Thyroid gland (tissue), 4 donors: ENCODE measurements around the gene PAWR. TPM values are rescaled to one million over a fixed set of nuclear protein-coding genes. Genes with fewer than 3 reads are reported as not detected.

Source experiments
- DNase-seq, 2 donors: peaks; one replicate each; pipeline ENCODE4 v3.0.0-alpha.2; 2019
- H3K27ac ChIP-seq, 3 donors: fragments of 200-600 bp; sonication (generic); 1 replicate in 2 of 3; 2 replicates in 1 of 3; pipeline ENCODE4 v1.5.1; 2016 to 2019; ENCODE audit warnings: mild to moderate bottlenecking in 1 of 3, moderate library complexity in 1 of 3
- H3K27me3 ChIP-seq: fragments of 200-600 bp; sonication (generic); one replicate; pipeline ENCODE4 v1.5.1; 2019
- H3K36me3 ChIP-seq, 2 donors: fragments of 200-600 bp; sonication (generic); one replicate each; pipeline ENCODE4 v1.5.1; 2016 to 2019
- H3K4me1 ChIP-seq, 2 donors: fragments of 200-600 bp; sonication (generic); one replicate each; pipeline ENCODE4 v1.5.1; 2017 to 2019
- H3K4me3 ChIP-seq, 3 donors: fragments of 200-600 bp; sonication (generic); replicated peaks in 1 of 3; 1 replicate in 2 of 3; 2 replicates in 1 of 3; pipeline ENCODE4 v1.5.1; 2016; ENCODE audit warnings: mild to moderate bottlenecking in 1 of 3
- H3K9me3 ChIP-seq: fragments of 200-600 bp; sonication (generic); one replicate; pipeline ENCODE4 v1.5.1; 2017
- POLR2A ChIP-seq, 2 donors: fragments of 450-650 bp; IDR thresholded peaks; one replicate each; pipeline ENCODE4 v1.6.1; 2017; ENCODE audit warnings: antibody characterized with exemption in 2 of 2, mild to moderate bottlenecking in 2 of 2, moderate library complexity in 1 of 2
- WGBS, 2 donors: methylation state at CpG; one replicate each; pipeline ENCODE4 v1.1.5; 2017; 5-methylcytosine and 5-hydroxymethylcytosine counted together
- intact Hi-C: fragments of 100-400 bp; cut with DNase I; formaldehyde crosslinking; loops from one replicate; pipeline ENCODE4 v1.15.1; 2023
- total RNA-seq, 4 donors: library from RNA; depleted of rRNA; stranded (reverse); fragments of >200 nt; gene quantifications; one replicate each; pipeline ENCODE4 v1.2.3, GENCODE V29; 2016
- TF ChIP-seq, protein P1 (sequence below), 6 experiments: fragments of 200-600 bp in 3 of 6; fragments of 450-650 bp in 3 of 6; sonication (generic) in 3 of 6; IDR thresholded peaks; one replicate each; pipeline ENCODE4 v1.5.1; 2016 to 2019; ENCODE audit warnings: antibody characterized with exemption in 6 of 6, mild to moderate bottlenecking in 2 of 6, inconsistent platforms in 1 of 6, moderate library complexity in 1 of 6

Gene PAWR
- total RNA-seq, 4 donors from 2014 or later = 83.7 to 125 (median 86.4) TPM

GRCh38 chr12:79674629-79675028, 16.1 kb downstream of the PAWR start:
- no peaks in the 10 kb centered on the region for H3K9me3 ChIP-seq
- TF ChIP-seq, protein P1, sequence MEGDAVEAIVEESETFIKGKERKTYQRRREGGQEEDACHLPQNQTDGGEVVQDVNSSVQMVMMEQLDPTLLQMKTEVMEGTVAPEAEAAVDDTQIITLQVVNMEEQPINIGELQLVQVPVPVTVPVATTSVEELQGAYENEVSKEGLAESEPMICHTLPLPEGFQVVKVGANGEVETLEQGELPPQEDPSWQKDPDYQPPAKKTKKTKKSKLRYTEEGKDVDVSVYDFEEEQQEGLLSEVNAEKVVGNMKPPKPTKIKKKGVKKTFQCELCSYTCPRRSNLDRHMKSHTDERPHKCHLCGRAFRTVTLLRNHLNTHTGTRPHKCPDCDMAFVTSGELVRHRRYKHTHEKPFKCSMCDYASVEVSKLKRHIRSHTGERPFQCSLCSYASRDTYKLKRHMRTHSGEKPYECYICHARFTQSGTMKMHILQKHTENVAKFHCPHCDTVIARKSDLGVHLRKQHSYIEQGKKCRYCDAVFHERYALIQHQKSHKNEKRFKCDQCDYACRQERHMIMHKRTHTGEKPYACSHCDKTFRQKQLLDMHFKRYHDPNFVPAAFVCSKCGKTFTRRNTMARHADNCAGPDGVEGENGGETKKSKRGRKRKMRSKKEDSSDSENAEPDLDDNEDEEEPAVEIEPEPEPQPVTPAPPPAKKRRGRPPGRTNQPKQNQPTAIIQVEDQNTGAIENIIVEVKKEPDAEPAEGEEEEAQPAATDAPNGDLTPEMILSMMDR (IDR thresholded peaks at IDR 0.05) = no peak
- no peak for TF ChIP-seq POLR2A (IDR thresholded peaks at IDR 0.05)

DNA sequence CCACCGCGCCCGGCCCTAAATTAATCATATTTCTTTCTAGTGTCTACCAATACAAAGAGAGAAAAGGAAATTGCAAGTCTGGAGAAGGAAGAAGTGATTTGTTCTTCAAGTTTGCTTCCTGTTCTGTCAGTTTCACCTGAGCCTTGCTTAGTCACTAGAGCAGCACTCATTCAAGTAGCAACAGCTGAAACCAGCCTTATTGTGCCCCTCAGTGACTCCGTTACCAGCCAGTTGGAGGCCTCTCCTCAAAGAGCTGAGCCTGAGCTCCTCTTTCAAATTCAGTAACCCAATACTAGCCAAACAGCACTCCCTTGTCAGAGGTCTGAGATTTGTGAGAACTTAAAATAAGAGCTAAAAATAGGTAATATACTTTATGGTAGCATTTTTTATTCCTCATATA, 17.4 kb downstream of the PAWR start:
- Histone ChIP-seq H3K4me1 (peaks cover under 1 to 7% of the 10 kb centered on the region in 2 donors), H3K27ac (no peak overlapping the region), H3K9me3 (no peaks in the 10 kb centered on the region), H3K27me3 (no peaks in the 10 kb centered on the region), H3K36me3 (no peaks in the 10 kb centered on the region), H3K4me3 (no peak overlapping the region)
- TF ChIP-seq, protein P1 (IDR thresholded peaks at IDR 0.05) = no peak
- no peak for TF ChIP-seq POLR2A (IDR thresholded peaks at IDR 0.05)
- WGBS, 2 donors = 92 to 94% methylated on average over 4 of the region's 4 CpGs
- intact Hi-C loops = no loop called here
- DNase-seq = no peak

More at GRCh38 chr12:79674629-79675028, 16.1 kb downstream of the PAWR start:
- Histone ChIP-seq H3K4me3 (no peak overlapping the region), H3K27ac (no peak overlapping the region), H3K36me3 (no peaks in the 10 kb centered on the region), H3K4me1 (no peaks in the 10 kb centered on the region), H3K27me3 (no peaks in the 10 kb centered on the region)
- no peak for DNase-seq
- intact Hi-C loops = no loop called here
- WGBS, 2 donors = 93 to 95% methylated on average over 3 of the region's 3 CpGs

DNA sequence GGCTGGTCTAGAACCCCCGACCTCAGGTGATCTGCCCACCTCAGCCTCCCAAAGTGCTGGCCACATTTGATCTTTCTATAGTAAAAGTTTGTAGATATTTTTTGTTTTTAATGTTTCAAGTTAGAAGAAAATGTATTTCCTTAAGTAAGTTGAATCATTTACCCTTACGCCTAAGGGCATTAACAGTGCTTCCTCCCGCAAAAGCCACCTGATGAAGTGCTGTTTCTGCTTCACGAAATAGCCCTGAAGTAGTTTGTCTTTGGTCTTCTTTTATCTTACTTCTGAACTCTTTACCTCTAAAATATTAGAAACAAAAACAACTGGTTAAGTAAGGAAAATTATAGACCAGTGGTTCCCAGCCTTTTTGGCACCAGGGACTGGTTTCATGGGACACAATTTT, 22.7 kb downstream of the PAWR start:
- no peak for DNase-seq
- Histone ChIP-seq H3K4me3 (no peak overlapping the region), H3K27me3 (no peaks in the 10 kb centered on the region), H3K4me1 (peaks cover 3 to 11% of the 10 kb centered on the region in 2 donors), H3K36me3 (no peaks in the 10 kb centered on the region), H3K27ac (no peak overlapping the region), H3K9me3 (no peaks in the 10 kb centered on the region)
- intact Hi-C loops = no loop called here
- WGBS, 2 donors = 67 to 75% methylated on average over 4 of the region's 4 CpGs
- TF ChIP-seq, protein P1 (IDR thresholded peaks at IDR 0.05) = no peak
- no peak for TF ChIP-seq POLR2A (IDR thresholded peaks at IDR 0.05)

GRCh38 chr12:79665212-79665887, 25.4 kb downstream of the PAWR start:
- Histone ChIP-seq H3K36me3 (no peaks in the 10 kb centered on the region), H3K4me1 (peaks cover 3 to 11% of the 10 kb centered on the region in 2 donors), H3K27me3 (no peaks in the 10 kb centered on the region), H3K27ac (no peak overlapping the region), H3K9me3 (no peaks in the 10 kb centered on the region), H3K4me3 (no peak overlapping the region)
- WGBS, 2 donors = 86 to 87% methylated on average over 4 of the region's 4 CpGs
- TF ChIP-seq, protein P1 (IDR thresholded peaks at IDR 0.05) = no peak
- no peak for TF ChIP-seq POLR2A (IDR thresholded peaks at IDR 0.05)
- DNase-seq = no peak
- intact Hi-C loops = no loop called here

- TF ChIP-seq, protein P1 (IDR thresholded peaks at IDR 0.05) = no peak
- no peak for TF ChIP-seq POLR2A (IDR thresholded peaks at IDR 0.05)
- H3K4me1 ChIP-seq = peaks cover 3 to 16% of the 10 kb centered on the region in 2 donors
- H3K9me3 ChIP-seq = no peaks in the 10 kb centered on the region
- intact Hi-C loops = no loop called here
- H3K36me3 ChIP-seq = no peaks in the 10 kb centered on the region
- no peak for DNase-seq
- WGBS, 2 donors = 84 to 85% methylated on average over 4 of the region's 4 CpGs
- no peak overlapping the region for H3K27ac ChIP-seq
- no peaks in the 10 kb centered on the region for H3K27me3 ChIP-seq
- no peak overlapping the region for H3K4me3 ChIP-seq
Observed at GRCh38 chr12:79664518-79664917, 26.2 kb downstream of the PAWR start.
